NCI-H2227 (cell line): ENCODE data around the gene USP17L21.
"Not testable (repeated sequence)": the region's sequence is repeated elsewhere in the genome, so short reads cannot be mapped to it uniquely, and the experiment has no call there.

Source experiments
- DNase-seq: peaks from one replicate; lab custom pipeline; 2025; ENCODE audit not compliant: unreplicated experiment; lab: John Stamatoyannopoulos, UW

USP17L21 gene, protein sequence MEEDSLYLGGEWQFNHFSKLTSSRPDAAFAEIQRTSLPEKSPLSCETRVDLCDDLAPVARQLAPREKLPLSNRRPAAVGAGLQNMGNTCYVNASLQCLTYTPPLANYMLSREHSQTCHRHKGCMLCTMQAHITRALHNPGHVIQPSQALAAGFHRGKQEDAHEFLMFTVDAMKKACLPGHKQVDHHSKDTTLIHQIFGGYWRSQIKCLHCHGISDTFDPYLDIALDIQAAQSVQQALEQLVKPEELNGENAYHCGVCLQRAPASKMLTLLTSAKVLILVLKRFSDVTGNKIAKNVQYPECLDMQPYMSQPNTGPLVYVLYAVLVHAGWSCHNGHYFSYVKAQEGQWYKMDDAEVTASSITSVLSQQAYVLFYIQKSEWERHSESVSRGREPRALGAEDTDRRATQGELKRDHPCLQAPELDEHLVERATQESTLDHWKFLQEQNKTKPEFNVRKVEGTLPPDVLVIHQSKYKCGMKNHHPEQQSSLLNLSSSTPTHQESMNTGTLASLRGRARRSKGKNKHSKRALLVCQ

DNA sequence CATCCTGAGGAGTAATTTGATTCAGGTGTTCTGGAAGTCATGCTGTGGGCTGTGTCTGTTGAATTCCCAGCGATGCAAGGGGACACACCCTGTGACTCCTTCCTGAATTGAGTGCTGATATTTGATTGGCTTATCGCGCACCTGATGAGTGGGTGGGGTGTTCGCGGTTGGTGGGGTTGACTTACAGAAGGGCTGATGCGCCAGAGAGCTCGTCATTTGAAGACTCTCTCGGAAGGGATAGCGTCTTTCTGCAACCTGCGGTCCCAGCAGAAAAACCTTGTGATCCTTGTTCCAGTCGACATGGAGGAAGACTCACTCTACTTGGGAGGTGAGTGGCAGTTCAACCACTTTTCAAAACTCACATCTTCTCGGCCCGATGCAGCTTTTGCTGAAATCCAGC lies at the start of gene USP17L21:
Gene USP17L21, plus strand, starts transcription at position 301 of the 400 bp plus-strand sequence. Its CDS starts 0 bp downstream, at position 301.
- not testable (repeated sequence) for DNase-seq

DNA sequence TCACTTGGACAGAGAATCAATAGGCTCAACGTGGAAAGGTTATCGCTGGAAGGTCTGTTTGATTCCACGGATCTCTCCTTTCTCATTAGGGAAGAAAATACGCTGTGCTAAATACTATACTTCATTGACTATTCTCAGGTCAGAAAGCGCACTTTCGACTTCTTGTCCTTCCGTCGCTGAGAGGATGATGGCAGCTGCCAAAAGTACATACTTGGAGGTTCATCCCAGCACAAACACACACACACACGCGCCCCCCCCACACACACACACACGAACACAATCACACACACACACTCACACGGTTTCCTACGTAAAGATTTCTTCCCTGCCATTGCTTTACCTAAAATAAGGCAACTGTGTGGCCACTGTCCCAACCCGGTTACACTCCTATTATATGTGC lies 48.0 kb upstream of the USP17L21 start:
- not testable (repeated sequence) for DNase-seq

DNA sequence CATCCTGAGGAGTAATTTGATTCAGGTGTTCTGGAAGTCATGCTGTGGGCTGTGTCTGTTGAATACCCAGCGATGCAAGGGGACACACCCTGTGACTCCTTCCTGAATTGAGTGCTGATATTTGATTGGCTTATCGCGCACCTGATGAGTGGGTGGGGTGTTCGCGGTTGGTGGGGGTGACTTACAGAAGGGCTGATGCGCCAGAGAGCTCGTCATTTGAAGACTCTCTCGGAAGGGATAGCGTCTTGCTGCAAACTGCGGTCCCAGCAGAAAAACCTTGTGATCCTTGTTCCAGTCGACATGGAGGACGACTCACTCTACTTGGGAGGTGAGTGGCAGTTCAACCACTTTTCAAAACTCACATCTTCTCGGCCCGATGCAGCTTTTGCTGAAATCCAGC lies 47.6 kb upstream of the USP17L21 start, which contains the start of gene USP17L11:
Gene USP17L11, plus strand, starts transcription at position 301 of the 400 bp plus-strand sequence. Its CDS starts 0 bp downstream, at position 301.
- not testable (repeated sequence) for DNase-seq

DNA sequence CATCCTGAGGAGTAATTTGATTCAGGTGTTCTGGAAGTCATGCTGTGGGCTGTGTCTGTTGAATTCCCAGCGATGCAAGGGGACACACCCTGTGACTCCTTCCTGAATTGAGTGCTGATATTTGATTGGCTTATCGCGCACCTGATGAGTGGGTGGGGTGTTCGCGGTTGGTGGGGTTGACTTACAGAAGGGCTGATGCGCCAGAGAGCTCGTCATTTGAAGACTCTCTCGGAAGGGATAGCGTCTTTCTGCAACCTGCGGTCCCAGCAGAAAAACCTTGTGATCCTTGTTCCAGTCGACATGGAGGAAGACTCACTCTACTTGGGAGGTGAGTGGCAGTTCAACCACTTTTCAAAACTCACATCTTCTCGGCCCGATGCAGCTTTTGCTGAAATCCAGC lies 42.8 kb upstream of the USP17L21 start, which contains the start of gene USP17L12:
Gene USP17L12, plus strand, starts transcription at position 301 of the 400 bp plus-strand sequence. Its CDS starts 0 bp downstream, at position 301.
- DNase-seq: not testable (repeated sequence)

DNA sequence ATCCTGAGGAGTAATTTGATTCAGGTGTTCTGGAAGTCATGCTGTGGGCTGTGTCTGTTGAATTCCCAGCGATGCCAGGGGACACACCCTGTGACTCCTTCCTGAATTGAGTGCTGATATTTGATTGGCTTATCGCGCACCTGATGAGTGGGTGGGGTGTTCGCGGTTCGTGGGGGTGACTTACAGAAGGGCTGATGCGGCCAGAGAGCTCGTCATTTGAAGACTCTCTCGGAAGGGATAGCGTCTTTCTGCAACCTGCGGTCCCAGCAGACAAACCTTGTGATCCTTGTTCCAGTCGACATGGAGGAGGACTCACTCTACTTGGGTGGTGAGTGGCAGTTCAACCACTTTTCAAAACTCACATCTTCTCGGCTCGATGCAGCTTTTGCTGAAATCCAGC lies 38.1 kb upstream of the USP17L21 start, which contains the start of gene USP17L13:
Gene USP17L13, plus strand, starts transcription at position 301 of the 400 bp plus-strand sequence. Its CDS starts 0 bp downstream, at position 301.
- not testable (repeated sequence) for DNase-seq

DNA sequence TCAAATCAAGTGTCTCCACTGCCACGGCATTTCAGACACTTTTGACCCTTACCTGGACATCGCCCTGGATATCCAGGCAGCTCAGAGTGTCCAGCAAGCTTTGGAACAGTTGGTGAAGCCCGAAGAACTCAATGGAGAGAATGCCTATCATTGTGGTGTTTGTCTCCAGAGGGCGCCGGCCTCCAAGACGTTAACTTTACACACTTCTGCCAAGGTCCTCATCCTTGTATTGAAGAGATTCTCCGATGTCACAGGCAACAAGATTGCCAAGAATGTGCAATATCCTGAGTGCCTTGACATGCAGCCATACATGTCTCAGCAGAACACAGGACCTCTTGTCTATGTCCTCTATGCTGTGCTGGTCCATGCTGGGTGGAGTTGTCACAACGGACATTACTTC lies 32.4 kb upstream of the USP17L21 start:
- DNase-seq: not testable (repeated sequence)

DNA sequence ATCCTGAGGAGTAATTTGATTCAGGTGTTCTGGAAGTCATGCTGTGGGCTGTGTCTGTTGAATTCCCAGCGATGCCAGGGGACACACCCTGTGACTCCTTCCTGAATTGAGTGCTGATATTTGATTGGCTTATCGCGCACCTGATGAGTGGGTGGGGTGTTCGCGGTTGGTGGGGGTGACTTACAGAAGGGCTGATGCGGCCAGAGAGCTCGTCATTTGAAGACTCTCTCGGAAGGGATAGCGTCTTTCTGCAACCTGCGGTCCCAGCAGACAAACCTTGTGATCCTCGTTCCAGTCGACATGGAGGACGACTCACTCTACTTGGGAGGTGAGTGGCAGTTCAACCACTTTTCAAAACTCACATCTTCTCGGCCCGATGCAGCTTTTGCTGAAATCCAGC lies 28.6 kb upstream of the USP17L21 start, which contains the start of gene USP17L15:
Gene USP17L15, plus strand, starts transcription at position 301 of the 400 bp plus-strand sequence. Its CDS starts 0 bp downstream, at position 301.
- not testable (repeated sequence) for DNase-seq

DNA sequence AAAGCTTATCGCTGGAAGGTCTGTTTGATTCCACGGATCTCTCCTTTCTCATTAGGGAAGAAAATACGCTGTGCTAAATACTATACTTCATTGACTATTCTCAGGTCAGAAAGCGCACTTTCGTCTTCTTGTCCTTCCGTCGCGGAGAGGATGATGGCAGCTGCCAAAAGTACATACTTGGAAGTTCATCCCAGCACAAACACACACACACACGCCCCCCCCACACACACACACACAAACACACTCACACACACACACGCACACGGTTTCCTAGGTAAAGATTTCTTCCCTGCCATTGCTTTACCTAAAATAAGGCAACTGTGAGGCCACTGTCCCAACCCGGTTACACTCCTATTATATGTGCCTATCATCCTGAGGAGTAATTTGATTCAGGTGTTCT lies 24.2 kb upstream of the USP17L21 start:
- not testable (repeated sequence) for DNase-seq

DNA sequence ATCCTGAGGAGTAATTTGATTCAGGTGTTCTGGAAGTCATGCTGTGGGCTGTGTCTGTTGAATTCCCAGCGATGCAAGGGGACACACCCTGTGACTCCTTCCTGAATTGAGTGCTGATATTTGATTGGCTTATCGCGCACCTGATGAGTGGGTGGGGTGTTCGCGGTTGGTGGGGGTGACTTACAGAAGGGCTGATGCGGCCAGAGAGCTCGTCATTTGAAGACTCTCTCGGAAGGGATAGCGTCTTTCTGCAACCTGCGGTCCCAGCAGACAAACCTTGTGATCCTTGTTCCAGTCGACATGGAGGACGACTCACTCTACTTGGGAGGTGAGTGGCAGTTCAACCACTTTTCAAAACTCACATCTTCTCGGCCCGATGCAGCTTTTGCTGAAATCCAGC lies 19.1 kb upstream of the USP17L21 start, which contains the start of gene USP17L17:
Gene USP17L17, plus strand, starts transcription at position 301 of the 400 bp plus-strand sequence. Its CDS starts 0 bp downstream, at position 301.
- DNase-seq: not testable (repeated sequence)

DNA sequence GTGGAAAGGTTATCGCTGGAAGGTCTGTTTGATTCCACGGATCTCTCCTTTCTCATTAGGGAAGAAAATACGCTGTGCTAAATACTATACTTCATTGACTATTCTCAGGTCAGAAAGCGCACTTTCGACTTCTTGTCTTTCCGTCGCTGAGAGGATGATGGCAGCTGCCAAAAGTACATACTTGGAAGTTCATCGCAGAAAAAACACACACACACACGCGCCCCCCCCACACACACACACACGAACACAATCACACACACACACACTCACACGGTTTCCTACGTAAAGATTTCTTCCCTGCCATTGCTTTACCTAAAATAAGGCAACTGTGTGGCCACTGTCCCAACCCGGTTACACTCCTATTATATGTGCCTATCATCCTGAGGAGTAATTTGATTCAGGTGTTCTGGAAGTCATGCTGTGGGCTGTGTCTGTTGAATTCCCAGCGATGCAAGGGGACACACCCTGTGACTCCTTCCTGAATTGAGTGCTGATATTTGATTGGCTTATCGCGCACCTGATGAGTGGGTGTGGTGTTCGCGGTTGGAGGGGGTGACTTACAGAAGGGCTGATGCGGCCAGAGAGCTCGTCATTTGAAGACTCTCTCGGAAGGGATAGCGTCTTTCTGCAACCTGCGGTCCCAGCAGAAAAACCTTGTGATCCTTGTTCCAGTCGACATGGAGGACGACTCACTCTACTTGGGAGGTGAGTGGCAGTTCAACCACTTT lies 14.6 kb upstream of the USP17L21 start, which contains the start of gene USP17L18:
Gene USP17L18, plus strand, starts transcription at position 678 of the 728 bp plus-strand sequence. Its CDS starts 0 bp downstream, at position 678.
- not testable (repeated sequence) for DNase-seq

DNA sequence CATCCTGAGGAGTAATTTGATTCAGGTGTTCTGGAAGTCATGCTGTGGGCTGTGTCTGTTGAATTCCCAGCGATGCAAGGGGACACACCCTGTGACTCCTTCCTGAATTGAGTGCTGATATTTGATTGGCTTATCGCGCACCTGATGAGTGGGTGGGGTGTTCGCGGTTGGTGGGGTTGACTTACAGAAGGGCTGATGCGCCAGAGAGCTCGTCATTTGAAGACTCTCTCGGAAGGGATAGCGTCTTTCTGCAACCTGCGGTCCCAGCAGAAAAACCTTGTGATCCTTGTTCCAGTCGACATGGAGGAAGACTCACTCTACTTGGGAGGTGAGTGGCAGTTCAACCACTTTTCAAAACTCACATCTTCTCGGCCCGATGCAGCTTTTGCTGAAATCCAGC lies 9.6 kb upstream of the USP17L21 start, which contains the start of gene USP17L19:
Gene USP17L19, plus strand, starts transcription at position 301 of the 400 bp plus-strand sequence. Its CDS starts 0 bp downstream, at position 301.
- not testable (repeated sequence) for DNase-seq

DNA sequence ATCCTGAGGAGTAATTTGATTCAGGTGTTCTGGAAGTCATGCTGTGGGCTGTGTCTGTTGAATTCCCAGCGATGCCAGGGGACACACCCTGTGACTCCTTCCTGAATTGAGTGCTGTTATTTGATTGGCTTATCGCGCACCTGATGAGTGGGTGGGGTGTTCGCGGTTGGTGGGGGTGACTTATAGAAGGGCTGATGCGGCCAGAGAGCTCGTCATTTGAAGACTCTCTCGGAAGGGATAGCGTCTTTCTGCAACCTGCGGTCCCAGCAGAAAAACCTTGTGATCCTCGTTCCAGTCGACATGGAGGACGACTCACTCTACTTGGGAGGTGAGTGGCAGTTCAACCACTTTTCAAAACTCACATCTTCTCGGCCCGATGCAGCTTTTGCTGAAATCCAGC lies 4.8 kb upstream of the USP17L21 start, which contains the start of gene USP17L20:
Gene USP17L20, plus strand, starts transcription at position 301 of the 400 bp plus-strand sequence. Its CDS starts 0 bp downstream, at position 301.
- not testable (repeated sequence) for DNase-seq

DNA sequence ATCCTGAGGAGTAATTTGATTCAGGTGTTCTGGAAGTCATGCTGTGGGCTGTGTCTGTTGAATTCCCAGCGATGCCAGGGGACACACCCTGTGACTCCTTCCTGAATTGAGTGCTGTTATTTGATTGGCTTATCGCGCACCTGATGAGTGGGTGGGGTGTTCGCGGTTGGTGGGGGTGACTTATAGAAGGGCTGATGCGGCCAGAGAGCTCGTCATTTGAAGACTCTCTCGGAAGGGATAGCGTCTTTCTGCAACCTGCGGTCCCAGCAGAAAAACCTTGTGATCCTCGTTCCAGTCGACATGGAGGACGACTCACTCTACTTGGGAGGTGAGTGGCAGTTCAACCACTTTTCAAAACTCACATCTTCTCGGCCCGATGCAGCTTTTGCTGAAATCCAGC lies 4.6 kb downstream of the USP17L21 start, which contains the start of gene USP17L22:
Gene USP17L22, plus strand, starts transcription at position 301 of the 400 bp plus-strand sequence. Its CDS starts 0 bp downstream, at position 301.
- DNase-seq: not testable (repeated sequence)

DNA sequence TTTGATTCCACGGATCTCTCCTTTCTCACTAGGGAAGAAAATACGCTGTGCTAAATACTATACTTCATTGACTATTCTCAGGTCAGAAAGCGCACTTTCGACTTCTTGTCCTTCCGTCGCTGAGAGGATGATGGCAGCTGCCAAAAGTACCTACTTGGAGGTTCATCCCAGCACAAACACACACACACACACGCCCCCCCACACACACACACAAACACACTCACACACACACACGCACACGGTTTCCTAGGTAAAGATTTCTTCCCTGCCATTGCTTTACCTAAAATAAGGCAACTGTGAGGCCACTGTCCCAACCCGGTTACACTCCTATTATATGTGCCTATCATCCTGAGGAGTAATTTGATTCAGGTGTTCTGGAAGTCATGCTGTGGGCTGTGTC lies 9.0 kb downstream of the USP17L21 start:
- not testable (repeated sequence) for DNase-seq
